Activated T-helper 17 cell treated with anti-CD3 and anti-CD28 coated beads, Interleukin-2, amount 50 U/mL, for 72 hours (primary cell): ENCODE data around the gene SLC17A1. TPM values are rescaled to one million over a fixed set of nuclear protein-coding genes. Genes with fewer than 3 reads are reported as not detected.
"Not testable (repeated sequence)": the region's sequence is repeated elsewhere in the genome, so short reads cannot be mapped to it uniquely, and the experiment has no call there.

Source experiments
- ATAC-seq: fragments of 150-1000 bp; cut with Tn5 transposase; replicated peaks from 2 replicates; pipeline ENCODE4 v1.10.0; 2021; ENCODE audit warnings: mild to moderate bottlenecking, moderate library complexity
- H3K27ac Mint-ChIP-seq: one replicate; pipeline ENCODE4 v1.8.0; 2022; ENCODE audit warnings: mixed read lengths
- H3K27me3 Mint-ChIP-seq: one replicate; pipeline ENCODE4 v1.8.0; 2022; ENCODE audit warnings: mixed read lengths
- H3K36me3 Mint-ChIP-seq: one replicate; pipeline ENCODE4 v1.8.0; 2022; ENCODE audit warnings: low read depth, mild to moderate bottlenecking, mixed read lengths
- H3K4me1 Mint-ChIP-seq: one replicate; pipeline ENCODE4 v1.8.0; 2022; ENCODE audit warnings: mixed read lengths
- H3K4me3 Mint-ChIP-seq: one replicate; pipeline ENCODE4 v1.8.0; 2022; ENCODE audit warnings: mild to moderate bottlenecking, mixed read lengths
- H3K9me3 Mint-ChIP-seq: one replicate; pipeline ENCODE4 v1.8.0; 2022; ENCODE audit warnings: mixed read lengths
- total RNA-seq, 2 donors: library from RNA; stranded (reverse); gene quantifications; one replicate each; pipeline ENCODE4 v1.2.3, GENCODE V29; 2022

The SLC17A1 gene
- total RNA-seq, 2 donors from 2014 or later, result not detected

DNA sequence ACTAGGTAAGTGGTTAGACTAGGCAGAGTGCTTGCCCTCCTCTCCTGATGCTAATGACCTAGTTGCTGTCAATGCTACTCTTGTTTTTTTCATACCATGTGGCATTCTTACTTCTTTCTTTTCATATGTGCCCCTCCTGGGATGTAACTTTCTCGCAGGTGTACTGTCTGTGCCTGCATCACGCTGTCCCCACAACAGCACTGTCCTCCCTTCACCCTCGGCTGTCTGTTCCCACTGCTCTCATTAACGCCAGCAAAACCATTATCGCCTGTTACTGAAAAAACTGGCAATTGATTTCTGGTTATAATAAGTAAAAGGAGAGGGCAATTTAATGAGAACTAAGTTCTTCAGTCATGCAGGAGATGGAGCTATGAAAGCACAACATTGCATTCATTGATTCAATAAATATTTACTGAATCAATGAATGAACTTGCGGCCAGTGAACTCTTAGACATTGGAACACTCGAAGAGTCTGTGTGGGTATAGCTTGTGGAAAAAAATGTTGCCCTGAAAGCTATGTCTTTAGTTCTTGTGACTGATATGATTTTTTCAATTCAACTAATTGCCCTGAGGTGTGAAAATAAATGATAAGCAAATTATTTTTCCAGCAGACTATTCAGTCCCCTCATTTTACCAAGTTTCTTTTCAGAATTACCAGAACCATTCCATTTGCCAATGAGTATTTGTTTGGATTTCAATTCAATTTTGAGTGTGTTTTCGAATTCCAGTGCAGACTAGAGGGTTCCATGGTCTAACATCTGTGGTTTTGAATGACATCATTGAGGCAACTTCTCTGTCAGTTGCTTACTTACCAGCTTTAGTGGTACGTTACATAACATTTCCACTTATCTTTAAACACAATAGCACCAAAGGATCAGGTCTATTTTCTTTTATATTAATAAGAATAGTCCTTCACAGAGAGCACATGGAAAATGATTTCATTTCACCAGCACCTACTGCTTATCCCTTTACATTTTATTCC lies 75.2 kb downstream of the SLC17A1 start:
- no peak for ATAC-seq
- Mint-ChIP-seq H3K4me3 (no peak overlapping the region), H3K4me1 (no peaks in the 10 kb centered on the region), H3K36me3 (no peaks in the 10 kb centered on the region), H3K27me3 (peaks cover 12% of the 10 kb centered on the region), H3K9me3 (no peaks in the 10 kb centered on the region), H3K27ac (no peak overlapping the region)

DNA sequence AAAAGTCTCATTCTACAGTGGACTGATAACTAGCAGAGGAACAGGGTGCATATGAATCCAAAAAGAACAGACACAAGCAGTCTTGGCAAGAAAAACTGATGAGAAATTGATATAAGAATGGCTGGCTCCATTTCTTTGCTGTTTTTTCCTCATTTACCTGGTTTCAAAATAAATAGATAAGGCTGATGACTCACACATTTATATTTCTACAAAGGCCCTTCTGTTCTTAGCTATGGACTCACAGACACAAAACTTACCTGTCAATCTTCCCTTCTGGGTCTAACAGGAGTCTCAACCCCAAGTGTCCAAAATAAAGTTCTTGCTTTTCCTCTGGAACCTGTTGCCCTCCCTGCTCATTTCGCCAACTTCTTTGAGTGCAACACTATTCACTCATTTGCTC lies 76.4 kb downstream of the SLC17A1 start:
- H3K4me1 Mint-ChIP-seq, result no peaks in the 10 kb centered on the region
- H3K27ac Mint-ChIP-seq, result no peak overlapping the region
- peaks cover 12% of the 10 kb centered on the region for H3K27me3 Mint-ChIP-seq
- no peaks in the 10 kb centered on the region for H3K36me3 Mint-ChIP-seq
- H3K9me3 Mint-ChIP-seq, result no peaks in the 10 kb centered on the region
- H3K4me3 Mint-ChIP-seq, result no peak overlapping the region
- ATAC-seq, result no peak

GRCh38 chr6:25754535-25754934 lies 77.3 kb downstream of the SLC17A1 start, which contains the start of gene SLC17A4:
Gene SLC17A4 (plus strand): TSS chr6:25754742. CDS start chr6:25761963, 7,221 bp downstream.
- H3K27me3 Mint-ChIP-seq, result peaks cover 12% of the 10 kb centered on the region
- ATAC-seq, result no peak

GRCh38 chr6:25753079-25753478 lies 78.8 kb downstream of the SLC17A1 start:
- Mint-ChIP-seq H3K27ac (no peak overlapping the region), H3K4me3 (no peak overlapping the region), H3K36me3 (no peaks in the 10 kb centered on the region), H3K4me1 (no peaks in the 10 kb centered on the region), H3K9me3 (no peaks in the 10 kb centered on the region), H3K27me3 (peaks cover 7% of the 10 kb centered on the region)
- no peak for ATAC-seq

More at GRCh38 chr6:25754535-25754934, 77.3 kb downstream of the SLC17A1 start, which contains the start of gene SLC17A4:
- Mint-ChIP-seq H3K27ac (no peak within 1 kb of the TSS), H3K4me3 (no peak within 1 kb of the TSS), H3K36me3 (no peaks in the 10 kb centered on the region), H3K9me3 (no peaks in the 10 kb centered on the region), H3K4me1 (no peaks in the 10 kb centered on the region)

DNA sequence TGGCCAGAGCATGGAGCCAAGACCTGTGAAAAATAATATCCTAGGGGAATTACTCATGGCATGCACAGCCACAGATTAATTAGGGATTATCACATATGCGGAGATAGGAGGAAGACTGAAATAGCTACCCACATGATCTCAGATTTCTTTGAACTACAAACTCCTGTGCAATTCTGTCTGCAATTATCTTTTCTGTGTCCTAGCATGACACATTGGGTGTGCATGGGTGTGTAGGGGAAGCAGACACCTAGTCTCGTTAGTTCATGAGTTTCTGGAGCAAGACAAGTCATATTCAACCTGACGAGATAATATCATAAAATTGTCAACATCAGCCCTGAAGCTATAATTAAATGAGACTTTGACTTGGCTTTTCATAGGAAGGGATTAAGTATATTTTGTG lies 80.9 kb downstream of the SLC17A1 start:
- Mint-ChIP-seq H3K27ac (no peak overlapping the region), H3K27me3 (peaks cover 7% of the 10 kb centered on the region), H3K9me3 (no peaks in the 10 kb centered on the region), H3K36me3 (no peaks in the 10 kb centered on the region), H3K4me1 (no peaks in the 10 kb centered on the region), H3K4me3 (no peak overlapping the region)
- ATAC-seq, result no peak

DNA sequence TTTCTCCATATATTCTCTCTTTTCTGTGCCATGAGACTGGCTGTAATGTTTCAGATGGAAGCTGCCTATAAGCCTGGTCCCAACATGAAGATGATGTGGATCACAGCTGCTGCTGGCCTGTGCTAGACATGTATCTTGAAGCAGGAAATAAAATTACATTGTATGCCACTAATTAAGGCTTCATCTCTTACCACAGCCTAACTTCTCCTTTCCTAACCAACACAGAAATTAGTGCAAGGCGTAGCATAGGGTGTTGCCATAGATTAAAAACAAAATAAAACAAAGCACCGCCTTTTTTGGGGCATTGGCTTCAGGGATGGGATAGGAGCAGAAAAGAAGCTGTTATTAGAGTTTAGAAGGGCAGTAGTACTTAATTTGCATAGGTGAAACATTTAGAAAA lies 82.0 kb downstream of the SLC17A1 start:
- no peaks in the 10 kb centered on the region for H3K9me3 Mint-ChIP-seq
- no peak overlapping the region for H3K27ac Mint-ChIP-seq
- no peak for ATAC-seq
- H3K27me3 Mint-ChIP-seq, result peaks cover 7% of the 10 kb centered on the region
- H3K36me3 Mint-ChIP-seq, result no peaks in the 10 kb centered on the region
- no peaks in the 10 kb centered on the region for H3K4me1 Mint-ChIP-seq
- no peak overlapping the region for H3K4me3 Mint-ChIP-seq

- H3K9me3 Mint-ChIP-seq, ATAC-seq: not testable (repeated sequence)
Measured at GRCh38 chr6:25748601-25749517, 83.0 kb downstream of the SLC17A1 start.

DNA sequence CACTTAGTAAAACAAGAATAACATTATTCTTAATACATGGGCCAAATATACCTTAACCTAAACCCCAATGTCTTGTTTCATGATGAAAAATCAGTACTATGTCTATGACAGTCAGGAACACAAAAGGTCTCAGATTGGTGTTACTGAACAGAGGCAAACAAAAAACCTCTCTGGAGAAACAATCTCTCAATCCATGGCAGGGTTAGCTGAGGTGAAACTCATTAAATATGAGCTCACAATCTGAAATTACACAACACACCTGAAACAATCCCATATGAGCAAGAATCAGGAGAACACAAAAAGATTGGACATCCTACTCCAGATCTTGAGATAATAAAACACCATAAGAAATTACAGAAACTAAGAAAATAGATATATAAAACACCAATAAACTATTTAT lies 83.8 kb downstream of the SLC17A1 start:
- no peaks in the 10 kb centered on the region for H3K27me3 Mint-ChIP-seq
- H3K36me3 Mint-ChIP-seq, result no peaks in the 10 kb centered on the region
- no peaks in the 10 kb centered on the region for H3K9me3 Mint-ChIP-seq
- no peak for ATAC-seq
- no peak overlapping the region for H3K27ac Mint-ChIP-seq
- H3K4me3 Mint-ChIP-seq, result no peak overlapping the region
- no peaks in the 10 kb centered on the region for H3K4me1 Mint-ChIP-seq

More at GRCh38 chr6:25748601-25749517, 83.0 kb downstream of the SLC17A1 start:
- H3K36me3 Mint-ChIP-seq, H3K4me1 Mint-ChIP-seq, H3K27ac Mint-ChIP-seq, H3K27me3 Mint-ChIP-seq, H3K4me3 Mint-ChIP-seq: not testable (repeated sequence)

DNA sequence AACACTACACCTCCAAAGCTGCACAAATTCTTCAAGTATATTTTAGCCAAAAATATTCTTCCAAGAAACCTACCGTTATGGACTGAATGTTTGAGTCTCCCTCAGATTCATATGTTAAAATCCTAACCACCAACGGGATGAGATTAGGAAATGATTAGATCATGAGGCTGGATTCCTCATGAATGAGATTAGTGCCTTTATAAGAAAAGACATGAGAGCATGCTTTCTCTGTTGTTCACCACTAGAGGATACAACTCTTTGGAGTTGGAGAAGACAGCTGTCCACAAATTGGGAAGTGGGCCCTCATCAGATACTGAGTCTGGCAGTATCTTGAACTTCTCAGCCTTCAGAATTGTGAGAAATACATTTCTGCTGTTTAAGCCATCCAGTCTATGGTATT lies 84.4 kb downstream of the SLC17A1 start:
- H3K27me3 Mint-ChIP-seq, result no peaks in the 10 kb centered on the region
- no peaks in the 10 kb centered on the region for H3K36me3 Mint-ChIP-seq
- no peaks in the 10 kb centered on the region for H3K4me1 Mint-ChIP-seq
- no peaks in the 10 kb centered on the region for H3K9me3 Mint-ChIP-seq
- H3K4me3 Mint-ChIP-seq, result no peak overlapping the region
- H3K27ac Mint-ChIP-seq, result no peak overlapping the region
- ATAC-seq, result no peak

DNA sequence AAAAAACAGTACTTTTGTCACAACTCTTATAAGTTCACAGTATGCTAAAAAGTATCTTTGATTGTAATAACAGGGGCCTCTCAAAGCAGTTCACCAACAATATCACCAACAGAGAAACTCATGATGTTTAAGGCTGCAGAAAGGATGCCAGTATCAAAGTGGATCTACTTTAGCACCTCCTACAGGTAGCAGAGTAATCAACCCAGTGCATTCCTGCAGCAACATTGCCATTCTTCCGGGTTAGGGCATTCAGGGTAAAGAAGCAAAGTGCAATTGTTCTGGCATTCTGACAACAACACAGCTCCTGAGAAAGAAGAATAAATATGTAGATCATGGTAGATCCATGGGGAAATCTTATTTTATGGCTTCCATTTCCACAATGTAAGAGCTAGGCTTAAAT lies 84.9 kb downstream of the SLC17A1 start:
- Mint-ChIP-seq H3K27ac (no peak overlapping the region), H3K27me3 (peaks cover 1% of the 10 kb centered on the region), H3K4me3 (no peak overlapping the region), H3K36me3 (no peaks in the 10 kb centered on the region), H3K9me3 (no peaks in the 10 kb centered on the region), H3K4me1 (no peaks in the 10 kb centered on the region)
- no peak for ATAC-seq

DNA sequence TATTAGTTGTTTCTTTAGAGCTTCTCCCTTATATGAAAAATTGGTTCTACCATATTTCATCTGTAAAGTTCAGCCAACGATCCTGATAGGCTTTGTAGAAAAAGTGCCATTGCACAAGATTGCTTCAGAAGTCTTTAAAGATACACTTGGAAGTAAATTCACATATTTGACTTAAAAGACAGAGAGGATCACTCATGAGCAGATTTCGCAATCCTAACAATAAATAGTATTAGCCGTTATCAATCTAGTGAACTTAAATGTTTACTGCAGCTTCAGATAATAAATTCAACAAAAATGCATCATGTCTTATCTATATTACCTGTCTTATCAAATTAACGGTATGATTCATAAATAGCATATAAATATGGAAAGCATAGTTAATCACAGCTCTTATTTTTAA lies 86.0 kb downstream of the SLC17A1 start:
- Mint-ChIP-seq H3K9me3 (no peaks in the 10 kb centered on the region), H3K27me3 (peaks cover 3% of the 10 kb centered on the region), H3K4me1 (no peaks in the 10 kb centered on the region), H3K36me3 (no peaks in the 10 kb centered on the region), H3K27ac (no peak overlapping the region), H3K4me3 (no peak overlapping the region)
- ATAC-seq, result no peak

- no peaks in the 10 kb centered on the region for H3K36me3 Mint-ChIP-seq
- no peak overlapping the region for H3K27ac Mint-ChIP-seq
- no peak overlapping the region for H3K4me3 Mint-ChIP-seq
- no peak for ATAC-seq
- peaks cover 7% of the 10 kb centered on the region for H3K27me3 Mint-ChIP-seq
- no peaks in the 10 kb centered on the region for H3K9me3 Mint-ChIP-seq
- no peaks in the 10 kb centered on the region for H3K4me1 Mint-ChIP-seq
Measured at GRCh38 chr6:25743868-25744267, 88.0 kb downstream of the SLC17A1 start.

DNA sequence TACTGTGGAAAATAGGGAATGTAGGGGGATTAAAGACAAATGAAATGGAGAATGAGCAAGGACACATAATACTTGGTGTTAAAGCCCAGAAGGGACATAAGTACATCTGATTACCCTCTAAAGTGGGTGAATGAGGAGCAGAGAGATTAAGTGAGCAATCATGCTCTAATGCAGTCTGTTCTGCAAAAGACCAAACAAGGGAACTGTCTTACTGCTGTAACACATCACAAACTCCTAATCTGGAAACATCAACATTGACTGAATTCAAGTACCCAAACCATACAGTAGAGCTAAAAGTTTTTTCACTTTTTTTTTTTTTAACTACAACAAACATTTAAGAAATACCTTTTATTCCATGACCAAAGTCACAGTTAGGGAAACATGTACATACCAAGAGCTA lies 96.6 kb downstream of the SLC17A1 start:
- peaks cover 46% of the 10 kb centered on the region for H3K27me3 Mint-ChIP-seq
- no peak for ATAC-seq
- H3K4me1 Mint-ChIP-seq, result no peaks in the 10 kb centered on the region
- H3K36me3 Mint-ChIP-seq, result no peaks in the 10 kb centered on the region
- H3K27ac Mint-ChIP-seq, result no peak overlapping the region
- no peaks in the 10 kb centered on the region for H3K9me3 Mint-ChIP-seq
- no peak overlapping the region for H3K4me3 Mint-ChIP-seq
